Dedifferentiated amniotic fluid mesenchymal stem cell (primary cell): Measurements from ENCODE around the gene TMEM255A.

Source experiments
- DNase-seq: peaks from one replicate; pipeline ENCODE4 v3.0.0-alpha.2; 2016; ENCODE audit errors: extremely low spot score

The TMEM255A gene

DNA sequence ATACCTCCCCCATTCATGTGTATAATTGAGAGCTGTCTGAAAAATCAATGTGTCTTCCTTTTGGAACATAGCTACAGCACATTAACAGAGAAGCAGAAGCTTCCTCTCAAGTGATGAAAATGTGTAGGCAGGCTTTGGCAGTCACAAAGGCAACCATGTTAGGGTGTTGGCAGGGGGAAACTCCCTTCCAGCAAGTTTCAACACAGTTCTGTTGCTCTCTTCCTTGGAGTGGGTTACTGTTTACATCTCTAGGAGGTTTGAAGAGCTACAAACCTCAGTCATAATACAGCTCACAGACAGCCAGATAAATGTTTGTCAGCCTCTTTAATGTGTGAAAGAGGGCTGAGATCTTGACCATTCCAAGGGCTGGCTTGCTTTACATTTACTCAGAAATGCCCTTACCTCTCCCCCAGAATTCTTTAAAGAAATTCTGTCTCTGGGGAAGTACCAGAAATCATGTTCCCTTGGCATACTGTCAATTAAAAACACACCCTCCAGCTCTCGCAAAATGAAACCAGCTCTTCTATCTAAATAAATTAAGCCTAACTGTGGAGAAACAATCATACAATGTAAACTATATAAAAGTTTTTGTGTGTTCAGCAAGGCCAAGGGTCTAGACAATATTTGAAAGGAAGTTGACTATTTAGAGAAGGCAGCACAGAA lies 41.8 kb downstream of the TMEM255A start:
- DNase-seq: peak; percentile 30

DNA sequence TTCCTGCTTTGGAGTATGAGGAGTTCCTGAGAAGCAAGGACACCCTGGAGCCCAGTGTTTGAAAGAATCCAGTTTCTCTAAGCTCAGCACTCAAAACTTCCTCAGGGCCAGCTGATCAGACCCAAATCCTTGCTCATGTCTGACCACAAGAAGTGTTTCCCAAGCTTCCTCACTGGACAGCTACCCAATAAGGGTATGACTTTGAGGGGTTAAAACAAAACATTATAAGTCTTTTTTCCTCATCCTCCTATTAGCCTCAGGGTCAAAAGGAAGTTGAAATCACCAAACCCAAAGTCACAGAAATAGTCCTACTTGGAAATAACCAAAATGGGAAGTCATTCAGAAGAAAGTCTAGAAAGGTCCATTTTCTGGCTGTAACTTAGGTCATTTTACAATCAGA lies 46.9 kb downstream of the TMEM255A start:
- no peak for DNase-seq

DNA sequence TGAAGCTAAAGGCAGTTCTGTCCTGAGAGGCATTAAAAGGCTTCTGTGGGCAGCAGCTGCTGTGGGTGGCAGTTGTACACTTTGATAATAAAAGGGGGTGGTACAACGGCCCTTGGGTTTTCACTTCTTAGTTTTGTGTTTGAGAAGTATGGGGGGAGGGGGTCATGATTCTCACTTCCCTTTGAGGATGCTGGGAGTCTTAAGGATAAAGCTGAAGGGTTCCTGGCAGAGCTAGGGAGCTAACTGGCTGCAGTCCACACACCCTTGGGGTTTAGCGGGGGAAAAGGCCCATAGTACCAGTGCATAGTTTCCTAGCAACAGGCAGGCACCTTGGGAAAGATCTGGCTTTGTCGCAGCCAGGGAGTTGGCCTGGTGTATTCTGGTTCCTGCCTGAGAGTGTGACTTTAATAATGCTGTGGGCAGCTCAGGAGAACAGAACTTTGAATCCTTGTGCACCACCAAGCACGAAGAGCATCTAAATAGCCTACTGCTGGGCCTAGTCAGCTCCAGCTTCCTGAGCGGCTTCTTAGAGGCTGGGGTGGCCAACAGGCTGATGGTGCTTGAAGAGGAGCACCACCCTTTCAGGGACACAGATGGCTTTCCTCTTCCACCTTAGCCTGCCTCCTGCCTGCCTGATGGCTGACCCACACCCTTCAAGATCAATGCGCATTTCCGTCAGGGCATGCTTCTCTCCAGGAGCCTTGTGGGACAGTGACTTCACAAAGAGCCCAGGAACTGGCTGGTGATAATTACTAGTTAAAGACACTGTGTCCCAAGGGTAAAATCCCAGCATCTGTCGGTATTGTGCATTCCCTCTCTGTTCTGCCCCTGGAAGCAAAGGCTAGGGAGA lies 48.2 kb downstream of the TMEM255A start:
- DNase-seq: no peak

DNA sequence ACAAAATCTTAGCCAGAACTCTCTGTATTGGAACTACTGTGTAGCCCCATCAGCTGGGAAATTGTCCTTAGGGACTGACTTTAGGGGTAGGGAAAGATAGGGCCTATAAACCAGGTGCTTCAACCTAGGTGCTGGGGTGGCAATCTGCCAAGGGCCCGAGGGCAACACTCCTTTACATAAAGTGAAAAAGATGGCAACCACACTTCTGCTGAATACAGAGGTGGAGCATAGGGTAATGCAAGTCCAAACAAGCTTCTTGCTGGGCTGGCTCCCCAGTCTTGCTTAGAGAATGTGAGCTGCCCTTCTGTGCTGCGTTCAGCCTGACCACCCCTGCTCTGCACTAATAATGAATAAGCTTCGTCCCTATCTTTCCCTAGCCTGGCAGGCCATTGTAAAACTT lies 50.9 kb downstream of the TMEM255A start:
- no peak for DNase-seq

DNA sequence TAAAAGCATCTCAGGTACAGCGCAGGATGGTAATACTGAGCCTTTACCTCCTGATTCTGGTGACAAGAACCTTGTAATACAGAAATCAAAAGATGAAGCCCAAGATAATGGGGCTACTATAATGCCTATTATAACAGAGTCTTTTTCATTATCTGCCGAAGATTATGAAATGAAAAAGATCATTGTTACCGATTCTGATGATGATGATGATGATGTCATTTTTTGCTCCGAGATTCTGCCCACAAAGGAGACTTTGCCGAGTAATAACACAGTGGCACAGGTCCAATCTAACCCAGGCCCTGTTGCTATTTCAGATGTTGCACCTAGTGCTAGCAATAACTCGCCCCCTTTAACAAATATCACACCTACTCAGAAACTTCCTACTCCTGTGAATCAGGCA lies 57.5 kb downstream of the TMEM255A start:
- DNase-seq: no peak

DNA sequence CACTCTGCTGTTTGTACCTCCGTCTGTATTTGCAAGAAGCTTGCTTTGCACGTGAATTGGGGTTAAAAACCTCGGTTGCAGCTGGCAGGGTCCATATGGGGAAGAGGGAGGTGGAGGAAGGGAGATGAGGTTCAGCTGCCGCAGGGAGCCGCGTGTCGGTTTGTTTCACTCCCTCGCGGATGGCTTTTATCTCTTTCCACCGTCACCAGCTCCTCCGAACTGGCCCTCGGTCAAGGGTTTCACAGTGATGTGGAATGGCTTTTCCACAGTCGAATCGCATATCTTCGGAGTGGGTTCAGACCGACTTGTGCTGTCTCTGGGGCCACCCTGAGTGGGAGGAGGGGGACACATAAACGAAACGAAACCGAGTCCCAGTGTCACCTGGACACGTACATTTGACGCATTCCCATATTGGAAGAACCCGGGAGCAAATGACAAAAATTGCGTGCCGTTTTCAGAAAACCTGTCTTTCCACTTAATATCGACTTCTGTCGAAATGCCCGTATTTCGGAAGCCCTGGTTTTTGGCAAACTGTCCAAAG lies 59.7 kb downstream of the TMEM255A start:
- DNase-seq: no peak

DNA sequence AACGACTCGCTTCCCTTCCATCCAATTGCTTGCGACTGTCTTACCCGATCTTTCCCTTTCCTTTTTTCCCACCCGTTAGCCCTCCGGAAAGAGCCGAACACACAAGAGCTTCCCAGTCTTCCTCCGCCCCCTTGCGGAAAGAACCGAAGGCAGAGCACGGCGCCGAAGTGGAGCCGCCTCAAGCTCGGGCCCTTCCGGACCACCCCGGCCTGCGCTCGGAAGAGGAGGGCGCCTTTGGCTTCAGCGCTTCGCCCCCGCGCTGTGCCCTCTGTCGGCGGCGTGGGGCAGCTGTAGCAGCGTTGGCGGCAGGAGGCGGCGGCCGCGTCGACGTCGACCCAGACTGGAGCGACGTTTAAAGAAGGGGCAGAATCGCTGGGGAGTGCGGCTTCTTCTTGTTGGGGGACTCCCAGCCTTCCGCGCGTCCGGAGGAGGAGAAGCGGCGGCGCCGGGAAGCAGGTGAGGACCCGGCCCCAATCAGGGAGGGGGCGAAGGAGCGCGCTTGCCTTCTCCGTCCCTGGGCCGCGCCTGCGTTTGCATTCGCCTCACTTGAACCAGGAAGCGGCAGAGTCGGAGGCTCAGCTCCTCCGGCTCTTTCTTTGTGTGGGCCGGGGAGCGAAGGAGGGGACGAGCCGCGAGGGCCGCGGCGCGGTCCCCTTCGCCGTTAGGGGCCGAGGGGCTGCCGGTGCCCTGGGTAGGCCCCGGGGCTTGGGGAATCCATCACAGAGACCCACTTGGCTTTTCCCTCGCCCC lies 60.6 kb downstream of the TMEM255A start, which contains the start of gene ZBTB33:
Gene ZBTB33, plus strand, starts transcription at position 291 of the 750 bp plus-strand sequence. CDS start 2,604 bp downstream, outside the sequence.
- DNase-seq: peak; percentile 95

DNA sequence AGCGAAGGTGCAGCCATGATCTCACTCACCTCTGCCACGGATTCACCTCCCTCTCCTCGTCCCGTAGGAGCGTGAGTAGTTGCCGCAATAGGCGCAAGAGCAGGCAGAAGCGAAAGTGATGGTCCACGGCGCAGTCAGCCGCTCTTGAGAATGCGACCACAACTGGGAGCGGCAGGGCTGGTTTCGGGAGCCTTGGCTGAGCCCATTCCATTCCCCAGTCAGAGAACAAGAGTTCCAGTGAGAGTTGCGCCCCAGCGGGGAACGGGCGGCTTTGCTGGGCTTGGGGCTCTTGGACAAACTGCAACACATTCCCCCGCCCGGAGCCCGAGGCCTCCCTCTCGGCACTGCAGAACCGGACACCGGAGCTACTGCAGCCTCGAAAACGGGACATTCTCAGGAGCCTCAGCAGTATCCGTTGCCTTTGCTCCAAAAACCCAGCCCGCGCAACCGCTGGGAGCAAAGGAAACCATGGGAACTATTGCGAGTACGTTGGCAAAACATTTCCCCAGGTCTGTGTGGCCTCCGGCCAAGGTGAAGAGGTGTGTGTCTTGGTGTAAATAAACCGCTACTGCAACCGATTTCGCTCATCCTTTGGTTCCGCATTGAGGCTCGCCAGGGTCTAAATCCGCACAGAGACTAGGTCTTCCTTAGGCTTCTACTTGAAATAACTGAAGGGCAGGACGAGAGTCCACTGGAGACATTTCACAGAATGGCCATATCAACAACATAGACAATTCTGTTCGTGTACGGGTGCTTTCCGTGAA lies 66.3 kb downstream of the TMEM255A start:
- DNase-seq: peak; percentile 57

DNA sequence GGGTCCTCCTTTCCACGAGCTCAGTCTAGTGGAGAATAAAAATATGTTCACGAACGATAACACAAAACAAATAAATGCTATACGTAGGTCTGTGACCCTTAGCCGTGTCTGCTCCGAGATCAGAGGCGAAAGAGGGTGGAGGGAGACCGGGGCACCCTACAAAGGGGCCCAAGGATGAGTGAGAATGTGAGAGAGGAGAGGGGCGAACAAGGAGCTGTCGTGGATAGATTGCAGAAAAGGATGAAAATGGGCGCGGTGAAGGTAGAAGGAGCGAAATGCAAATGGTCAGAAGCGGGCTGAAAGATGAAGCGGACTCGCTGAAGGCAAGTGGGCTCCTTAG lies 66.9 kb downstream of the TMEM255A start:
- DNase-seq: no peak

DNA sequence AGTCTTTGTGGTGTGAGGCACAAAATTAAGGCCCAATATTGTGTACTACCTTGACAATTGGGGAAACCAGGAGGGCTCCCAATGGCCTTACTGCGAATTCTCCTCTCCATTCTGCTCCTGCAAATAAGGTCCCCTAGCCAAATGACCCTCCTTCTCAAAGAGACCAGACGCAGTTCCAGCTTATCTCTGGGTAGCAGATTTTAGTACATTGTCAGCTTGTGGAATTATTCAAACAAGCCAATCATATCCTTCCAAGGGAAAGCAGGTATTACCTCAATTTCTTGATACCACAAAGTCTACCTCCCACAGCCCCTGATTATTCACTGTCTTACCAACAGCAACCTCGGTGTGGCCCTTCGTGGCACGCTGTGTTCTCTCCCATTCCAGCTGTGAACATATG lies 68.4 kb downstream of the TMEM255A start:
- no peak for DNase-seq

DNA sequence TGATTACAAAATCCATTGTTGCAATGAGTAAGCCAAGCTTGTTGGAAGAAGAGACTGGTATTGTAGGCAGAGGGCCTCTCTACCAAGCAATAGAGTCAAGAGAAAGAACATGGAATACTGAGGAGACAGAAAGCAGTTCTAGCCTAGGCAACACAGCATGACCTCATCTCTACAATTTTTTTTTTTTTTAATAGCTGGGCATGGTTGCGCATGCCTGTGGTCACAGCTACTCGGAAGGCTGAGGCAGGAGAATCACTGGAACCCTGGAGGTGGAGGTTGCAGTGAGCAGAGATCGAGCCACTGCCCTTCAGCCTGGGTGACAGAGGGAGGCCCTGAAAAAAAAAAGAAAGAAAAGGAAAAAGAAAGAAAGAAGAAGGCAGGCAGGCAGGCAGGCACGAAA lies 72.3 kb downstream of the TMEM255A start:
- no peak for DNase-seq

DNA sequence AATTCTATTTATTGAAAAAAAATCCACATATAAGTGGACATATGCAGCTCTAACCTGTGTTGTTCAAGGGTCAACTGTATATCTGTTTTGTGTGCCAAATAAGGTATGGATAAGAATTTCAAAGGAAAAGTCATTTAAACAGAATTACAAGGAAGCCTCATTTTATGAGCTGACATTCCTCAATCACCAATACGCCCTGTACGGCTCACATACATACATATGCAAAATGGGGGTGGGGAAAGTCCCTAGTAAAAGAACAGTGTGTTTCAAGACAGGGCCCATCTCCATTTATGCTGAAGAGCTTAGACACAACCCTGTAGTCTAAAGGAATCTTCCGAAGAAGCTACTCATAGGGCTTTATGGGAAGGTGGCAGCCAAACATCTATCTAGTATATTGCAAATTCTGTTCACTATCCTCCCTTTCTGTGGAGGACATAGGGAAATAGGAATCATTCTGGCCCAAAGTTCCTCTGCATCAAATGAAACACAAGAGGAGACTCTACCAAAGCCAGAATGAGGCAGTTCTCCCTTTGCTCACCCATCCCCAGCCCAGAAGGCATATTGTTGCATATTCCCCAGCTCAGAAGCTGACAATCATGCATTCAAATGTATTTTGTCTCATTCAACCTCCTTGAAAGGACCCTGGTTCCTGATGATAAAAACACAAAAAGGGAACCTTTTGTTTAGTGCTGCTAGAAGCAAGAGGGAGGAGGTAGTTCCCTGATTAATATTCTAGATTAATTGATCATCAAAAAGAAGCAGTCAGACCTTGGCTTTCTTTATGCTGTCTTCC lies 74.4 kb downstream of the TMEM255A start:
- no peak for DNase-seq

DNA sequence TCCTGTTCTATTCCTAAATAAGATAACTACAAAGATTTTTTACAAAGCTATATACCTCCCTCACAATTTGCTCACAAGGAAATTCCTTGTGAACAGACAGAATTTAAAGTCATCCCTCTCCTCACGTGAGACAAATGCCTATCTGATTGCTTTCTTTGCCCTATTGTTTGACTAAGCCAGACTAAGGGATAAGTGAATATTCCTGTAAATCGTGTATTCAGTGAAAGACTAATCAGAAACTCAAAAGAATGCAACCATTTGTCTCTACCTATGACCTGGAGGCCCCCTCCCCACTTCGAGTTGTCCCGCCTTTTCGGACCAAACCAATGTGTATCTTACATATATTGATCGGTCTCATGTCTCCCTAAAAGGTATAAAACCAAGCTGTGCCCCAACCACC lies 76.0 kb downstream of the TMEM255A start:
- no peak for DNase-seq

DNA sequence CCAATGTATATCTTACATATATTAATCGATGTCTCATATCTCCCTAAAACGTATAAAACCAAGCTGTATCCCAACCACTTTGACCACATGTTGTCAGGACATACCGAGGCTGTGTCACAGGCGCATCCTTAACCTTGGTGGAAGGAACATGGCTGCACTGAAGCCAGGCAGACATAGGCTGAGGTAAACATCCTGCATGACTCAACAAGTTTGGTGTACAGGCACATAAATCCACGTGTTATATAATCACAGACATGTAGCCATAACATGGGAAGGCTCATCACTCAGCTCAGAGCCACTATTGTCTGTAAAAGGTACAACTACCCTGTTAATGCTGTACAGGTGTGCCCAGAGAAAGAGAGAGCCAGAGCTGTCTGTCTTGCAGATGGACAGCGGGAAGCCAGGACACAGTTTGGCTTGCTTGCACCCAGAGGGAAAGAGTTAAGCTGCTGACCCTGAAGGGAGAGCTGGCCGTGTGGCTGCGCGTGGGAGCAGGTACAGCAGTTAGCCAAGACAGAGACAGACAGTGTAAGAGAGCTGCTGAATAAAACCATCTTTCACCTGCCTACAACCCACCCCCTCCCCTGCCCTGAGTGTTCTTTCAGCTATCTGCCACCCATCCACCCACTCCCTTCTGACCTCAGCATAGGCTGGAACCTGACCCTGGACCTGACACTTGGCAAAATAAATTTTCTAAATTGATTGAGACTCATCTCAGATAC lies 82.9 kb downstream of the TMEM255A start:
- DNase-seq: no peak

DNA sequence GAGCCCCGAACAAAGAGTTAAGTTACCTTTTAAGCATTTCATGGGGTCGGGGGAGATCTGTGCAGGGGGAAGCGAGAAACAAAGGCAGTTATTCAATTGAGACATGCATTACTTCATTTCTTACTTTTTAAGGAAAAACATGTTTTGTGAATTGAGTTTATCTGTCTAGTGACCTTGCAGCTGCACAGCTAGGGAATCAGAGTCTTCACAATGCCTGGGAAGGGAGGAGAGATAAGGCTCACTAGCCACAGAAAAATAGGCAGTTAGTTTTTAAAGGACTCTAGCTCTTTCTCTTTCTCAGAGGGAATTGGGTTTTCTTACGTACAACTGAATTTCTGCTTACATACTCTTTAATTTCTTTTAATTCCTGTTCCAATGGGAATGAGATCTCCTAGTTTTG lies 86.9 kb downstream of the TMEM255A start:
- no peak for DNase-seq

DNA sequence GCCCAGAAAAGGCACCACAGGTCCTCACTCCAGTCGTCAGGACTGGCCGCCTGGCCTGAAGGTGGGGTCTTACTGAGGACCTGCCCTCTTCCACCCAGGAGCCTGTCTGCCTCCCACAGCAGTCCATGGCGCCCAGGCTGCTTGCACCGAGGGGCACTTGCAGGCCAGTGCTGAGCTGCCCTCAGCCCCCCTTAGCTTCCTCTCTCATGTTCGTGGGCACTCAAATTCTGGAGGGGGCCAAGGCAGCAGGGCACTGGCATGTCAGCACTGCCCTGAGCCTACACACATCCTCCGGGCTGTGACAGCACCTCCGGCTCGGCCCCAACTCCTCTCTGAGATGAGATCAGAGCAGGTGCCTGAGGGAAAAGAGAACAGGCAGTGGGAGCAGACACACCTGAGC lies 87.9 kb downstream of the TMEM255A start:
- no peak for DNase-seq

DNA sequence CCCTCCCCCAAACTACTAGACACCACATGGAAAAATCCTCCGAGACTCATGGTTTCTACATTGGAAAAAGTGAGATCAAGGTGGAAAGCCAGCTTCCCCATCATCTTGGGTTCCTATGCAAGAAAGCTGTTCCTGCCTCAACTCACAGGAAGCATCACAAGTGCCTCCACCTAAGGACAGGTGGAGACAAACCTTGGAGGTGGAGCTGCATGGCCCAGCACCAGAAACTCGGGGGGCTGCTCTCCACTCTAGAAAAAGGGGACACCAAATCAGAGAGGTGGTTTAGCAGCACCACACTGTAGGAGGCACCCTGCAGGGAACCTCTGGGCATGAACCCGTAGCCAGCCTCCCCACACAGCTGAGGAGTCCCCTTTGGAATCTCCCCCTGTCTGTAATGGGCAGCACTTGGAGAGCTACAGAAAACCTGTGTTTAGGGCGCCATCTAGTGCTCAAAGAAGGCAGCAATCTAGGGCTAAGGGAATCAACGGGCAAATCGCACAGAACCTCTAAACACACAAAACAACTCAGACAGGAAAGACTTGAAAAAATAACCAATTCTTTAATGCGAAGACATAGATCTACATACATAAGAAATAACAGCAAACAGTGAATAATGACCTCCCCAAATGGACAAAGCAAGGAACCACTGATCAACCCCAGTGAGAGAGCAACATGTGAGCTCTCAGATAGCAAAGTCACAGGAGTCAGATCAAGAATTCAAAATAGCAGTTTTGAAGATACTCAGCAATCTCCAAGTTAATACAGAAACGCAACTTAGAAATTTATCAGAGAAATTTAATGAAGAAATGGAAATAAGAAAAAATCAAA lies 97.6 kb downstream of the TMEM255A start:
- peak; percentile 74 for DNase-seq
